ENCODE data around the gene PNN.

DNA sequence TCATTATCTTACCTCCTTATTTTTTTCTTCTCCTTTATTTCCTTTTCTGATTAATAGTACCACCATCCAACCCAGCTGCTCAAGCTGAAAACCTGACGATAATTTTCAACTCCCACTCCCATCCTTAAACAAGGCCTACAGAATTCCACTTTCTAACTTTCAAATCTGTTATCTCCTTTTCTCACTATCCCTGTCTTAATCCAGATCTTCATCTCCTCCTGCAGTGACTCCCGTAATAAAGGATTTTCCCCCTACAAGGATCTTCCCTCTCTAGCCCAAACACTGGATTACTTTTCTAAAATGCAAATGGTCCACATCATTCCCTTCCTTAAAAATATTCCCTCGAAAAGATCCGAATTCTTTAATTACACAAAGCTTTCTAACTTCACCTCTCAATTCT is 6.5 kb upstream of the PNN start:
- TF ChIP-seq, protein P1, sequence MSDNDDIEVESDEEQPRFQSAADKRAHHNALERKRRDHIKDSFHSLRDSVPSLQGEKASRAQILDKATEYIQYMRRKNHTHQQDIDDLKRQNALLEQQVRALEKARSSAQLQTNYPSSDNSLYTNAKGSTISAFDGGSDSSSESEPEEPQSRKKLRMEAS (IDR thresholded peaks at IDR 0.05; ENCODE audit: low read depth, low read length) = no peak
- TF ChIP-seq, protein P2, sequence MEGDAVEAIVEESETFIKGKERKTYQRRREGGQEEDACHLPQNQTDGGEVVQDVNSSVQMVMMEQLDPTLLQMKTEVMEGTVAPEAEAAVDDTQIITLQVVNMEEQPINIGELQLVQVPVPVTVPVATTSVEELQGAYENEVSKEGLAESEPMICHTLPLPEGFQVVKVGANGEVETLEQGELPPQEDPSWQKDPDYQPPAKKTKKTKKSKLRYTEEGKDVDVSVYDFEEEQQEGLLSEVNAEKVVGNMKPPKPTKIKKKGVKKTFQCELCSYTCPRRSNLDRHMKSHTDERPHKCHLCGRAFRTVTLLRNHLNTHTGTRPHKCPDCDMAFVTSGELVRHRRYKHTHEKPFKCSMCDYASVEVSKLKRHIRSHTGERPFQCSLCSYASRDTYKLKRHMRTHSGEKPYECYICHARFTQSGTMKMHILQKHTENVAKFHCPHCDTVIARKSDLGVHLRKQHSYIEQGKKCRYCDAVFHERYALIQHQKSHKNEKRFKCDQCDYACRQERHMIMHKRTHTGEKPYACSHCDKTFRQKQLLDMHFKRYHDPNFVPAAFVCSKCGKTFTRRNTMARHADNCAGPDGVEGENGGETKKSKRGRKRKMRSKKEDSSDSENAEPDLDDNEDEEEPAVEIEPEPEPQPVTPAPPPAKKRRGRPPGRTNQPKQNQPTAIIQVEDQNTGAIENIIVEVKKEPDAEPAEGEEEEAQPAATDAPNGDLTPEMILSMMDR (IDR thresholded peaks at IDR 0.05; ENCODE audit: low read depth, low read length) = no peak
- no peak for TF ChIP-seq MYC (IDR thresholded peaks at IDR 0.05; ENCODE audit: low read depth, low read length)
